HEK293 (cell line): ENCODE data around the gene ABHD14A.

ENCODE experiments used
- CTCF ChIA-PET: fragments of 350-600 bp; formaldehyde crosslinking; extraction: SDS; loops from one replicate; lab custom pipeline; 2021; ENCODE audit warnings: antibody characterized with exemption; lab: Yijun Ruan, JAX
- POLR2A ChIA-PET: fragments of 300-600 bp; formaldehyde crosslinking; extraction: SDS; loops from one replicate; lab custom pipeline; 2020; ENCODE audit warnings: antibody characterized with exemption, inconsistent platforms; lab: Yijun Ruan, JAX
- H3K27ac ChIP-seq: fragments of 200-500 bp; sonication (Bioruptor generic); 2 replicates; pipeline ENCODE4 v1.5.1; 2014; ENCODE audit warnings: low read depth, low read length, control low read depth, inconsistent platforms; ENCODE audit errors: extremely low read depth
- H3K36me3 ChIP-seq, 2 experiments: fragments of 200-500 bp in 1 of 2; sonication (Bioruptor generic) in 1 of 2; 1 replicate in 1 of 2; 2 replicates in 1 of 2; pipeline ENCODE4 v1.5.1; 2014 to 2017; ENCODE audit warnings: inconsistent platforms in 2 of 2, low read length in 2 of 2; ENCODE audit not compliant: control insufficient read depth in 2 of 2, insufficient read depth in 1 of 2
- H3K4me1 ChIP-seq: fragments of 200-500 bp; sonication (Bioruptor generic); 2 replicates; pipeline ENCODE4 v1.5.1; 2014; ENCODE audit warnings: mild to moderate bottlenecking, low read length, inconsistent platforms; ENCODE audit not compliant: control insufficient read depth, insufficient read depth
- H3K4me3 ChIP-seq: 2 replicates; pipeline ENCODE4 v1.5.1; 2011; ENCODE audit warnings: low read depth, mild to moderate bottlenecking, control low read depth, low read length, moderate library complexity
- H3K9me3 ChIP-seq: fragments of 200-500 bp; sonication (Bioruptor generic); 2 replicates; pipeline ENCODE4 v1.5.1; 2014; ENCODE audit warnings: low read depth, low read length, inconsistent platforms; ENCODE audit not compliant: control insufficient read depth, insufficient read depth
- KLF8 ChIP-seq: fragments of 450-650 bp; formaldehyde crosslinking; IDR thresholded peaks from 2 replicates; pipeline ENCODE4 v1.5.1; 2016; ENCODE audit warnings: missing biosample characterization, missing genetic modification characterization
- REPIN1 ChIP-seq: fragments of 450-650 bp; formaldehyde crosslinking; IDR thresholded peaks from 2 replicates; pipeline ENCODE4 v1.5.1; 2017; ENCODE audit warnings: missing biosample characterization, missing genetic modification characterization, low read depth
- YY2 ChIP-seq: fragments of 450-650 bp; formaldehyde crosslinking; IDR thresholded peaks from 2 replicates; pipeline ENCODE4 v1.5.1; 2016; ENCODE audit warnings: missing biosample characterization, missing genetic modification characterization
- ZBTB17 ChIP-seq: fragments of 450-650 bp; formaldehyde crosslinking; IDR thresholded peaks from 2 replicates; pipeline ENCODE4 v1.5.1; 2016; ENCODE audit warnings: missing biosample characterization, missing genetic modification characterization
- ZEB2 ChIP-seq: fragments of 450-650 bp; formaldehyde crosslinking; IDR thresholded peaks from 2 replicates; pipeline ENCODE4 v1.5.1; 2016; ENCODE audit warnings: missing biosample characterization, missing genetic modification characterization
- ZNF132 ChIP-seq: fragments of 450-650 bp; formaldehyde crosslinking; IDR thresholded peaks from 2 replicates; pipeline ENCODE4 v1.5.1; 2017; ENCODE audit warnings: missing biosample characterization, missing genetic modification characterization, borderline replicate concordance
- ZNF239 ChIP-seq: fragments of 450-650 bp; formaldehyde crosslinking; IDR thresholded peaks from 2 replicates; pipeline ENCODE4 v1.5.1; 2016; ENCODE audit warnings: missing biosample characterization, missing genetic modification characterization
- ZNF354C ChIP-seq: fragments of 450-650 bp; formaldehyde crosslinking; IDR thresholded peaks from 2 replicates; pipeline ENCODE4 v1.5.1; 2016; ENCODE audit warnings: missing biosample characterization, missing genetic modification characterization, low read depth, borderline replicate concordance
- ZNF366 ChIP-seq: fragments of 450-650 bp; formaldehyde crosslinking; conservative IDR thresholded peaks from 2 replicates; pipeline ENCODE4 v1.5.1; 2016; ENCODE audit warnings: missing biosample characterization, missing genetic modification characterization
- ZNF37A ChIP-seq: fragments of 450-650 bp; IDR thresholded peaks from 2 replicates; pipeline ENCODE4 v1.5.1; 2018; ENCODE audit warnings: missing biosample characterization, missing genetic modification characterization
- ZNF48 ChIP-seq: fragments of 450-650 bp; formaldehyde crosslinking; IDR thresholded peaks from 2 replicates; pipeline ENCODE4 v1.5.1; 2016; ENCODE audit warnings: missing biosample characterization, missing genetic modification characterization
- ZNF529 ChIP-seq: fragments of 450-650 bp; formaldehyde crosslinking; IDR thresholded peaks from 2 replicates; pipeline ENCODE4 v1.5.1; 2017; ENCODE audit warnings: missing genetic modification characterization, missing biosample characterization; ENCODE audit not compliant: insufficient replicate concordance
- ZNF600 ChIP-seq: fragments of 450-650 bp; formaldehyde crosslinking; IDR thresholded peaks from 2 replicates; pipeline ENCODE4 v1.5.1; 2016; ENCODE audit warnings: missing biosample characterization, missing genetic modification characterization
- ZNF610 ChIP-seq: fragments of 450-650 bp; formaldehyde crosslinking; IDR thresholded peaks from 2 replicates; pipeline ENCODE4 v1.5.1; 2016; ENCODE audit warnings: missing biosample characterization, missing genetic modification characterization, borderline replicate concordance
- ZNF664 ChIP-seq: fragments of 450-650 bp; formaldehyde crosslinking; IDR thresholded peaks from 2 replicates; pipeline ENCODE4 v1.5.1; 2016; ENCODE audit warnings: missing biosample characterization, missing genetic modification characterization
- ZNF747 ChIP-seq: fragments of 450-650 bp; formaldehyde crosslinking; IDR thresholded peaks from 2 replicates; pipeline ENCODE4 v1.5.1; 2016; ENCODE audit warnings: missing biosample characterization, missing genetic modification characterization
- ZSCAN16 ChIP-seq: fragments of 450-650 bp; formaldehyde crosslinking; IDR thresholded peaks from 2 replicates; pipeline ENCODE4 v1.5.1; 2016; ENCODE audit warnings: missing biosample characterization, missing genetic modification characterization
- TF ChIP-seq, protein P1 (sequence below): fragments of 450-650 bp; formaldehyde crosslinking; IDR thresholded peaks from 2 replicates; pipeline ENCODE4 v1.5.1; 2016; ENCODE audit warnings: missing biosample characterization, missing genetic modification characterization
- TF ChIP-seq, protein P2 (sequence below): fragments of 450-650 bp; formaldehyde crosslinking; IDR thresholded peaks from 2 replicates; pipeline ENCODE4 v1.5.1; 2016; ENCODE audit warnings: missing biosample characterization, missing genetic modification characterization
- TF ChIP-seq, protein P3 (sequence below): fragments of 450-650 bp; formaldehyde crosslinking; IDR thresholded peaks from 2 replicates; pipeline ENCODE4 v1.5.1; 2017; ENCODE audit warnings: missing biosample characterization, missing genetic modification characterization
- TF ChIP-seq, protein P4 (sequence below): fragments of 450-650 bp; formaldehyde crosslinking; IDR thresholded peaks from 2 replicates; pipeline ENCODE4 v1.5.1; 2016; ENCODE audit warnings: missing biosample characterization, missing genetic modification characterization, borderline replicate concordance
- TF ChIP-seq, protein P5 (sequence below): fragments of 450-650 bp; formaldehyde crosslinking; optimal IDR thresholded peaks from 2 replicates; pipeline ENCODE3; 2016; ENCODE audit warnings: missing biosample characterization, mild to moderate bottlenecking, missing genetic modification characterization
- TF ChIP-seq, protein P6 (sequence below): fragments of 450-650 bp; formaldehyde crosslinking; IDR thresholded peaks from 2 replicates; pipeline ENCODE4 v1.5.1; 2017; ENCODE audit warnings: missing biosample characterization, mild to moderate bottlenecking, missing genetic modification characterization, moderate library complexity

ABHD14A gene

DNA sequence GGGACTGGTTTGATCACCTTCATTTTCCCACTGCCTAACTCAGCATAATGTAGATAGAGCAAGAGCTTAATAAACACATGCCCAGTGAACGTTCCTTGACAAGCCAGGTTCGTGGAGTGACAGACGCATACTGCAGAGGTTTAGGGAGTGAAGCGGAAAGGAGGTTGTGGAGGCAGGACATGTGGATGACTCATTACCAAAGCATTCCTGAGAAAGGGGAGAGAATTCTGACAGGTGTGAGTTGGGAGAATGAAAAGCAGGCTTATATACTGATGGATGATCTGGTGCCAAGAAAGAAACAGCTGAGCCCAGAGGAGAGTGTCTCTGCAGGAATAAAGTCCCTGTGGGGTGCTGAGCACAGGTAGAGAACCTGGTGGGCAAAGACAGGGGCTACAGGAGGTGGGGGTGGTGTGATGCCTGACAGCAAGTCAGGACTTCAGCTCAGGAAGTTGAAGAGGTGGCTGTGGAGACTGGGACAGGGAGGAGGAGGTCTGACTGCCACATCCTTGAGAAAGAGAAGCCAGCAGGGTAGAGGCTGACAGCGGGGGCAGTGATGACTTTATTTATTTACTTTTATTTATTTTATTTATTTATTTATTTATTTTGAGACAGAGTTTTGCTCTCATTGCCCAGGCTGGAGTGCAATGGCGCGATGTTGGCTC lies 23.2 kb downstream of the ABHD14A start (continued):
- TF ChIP-seq, protein P1, sequence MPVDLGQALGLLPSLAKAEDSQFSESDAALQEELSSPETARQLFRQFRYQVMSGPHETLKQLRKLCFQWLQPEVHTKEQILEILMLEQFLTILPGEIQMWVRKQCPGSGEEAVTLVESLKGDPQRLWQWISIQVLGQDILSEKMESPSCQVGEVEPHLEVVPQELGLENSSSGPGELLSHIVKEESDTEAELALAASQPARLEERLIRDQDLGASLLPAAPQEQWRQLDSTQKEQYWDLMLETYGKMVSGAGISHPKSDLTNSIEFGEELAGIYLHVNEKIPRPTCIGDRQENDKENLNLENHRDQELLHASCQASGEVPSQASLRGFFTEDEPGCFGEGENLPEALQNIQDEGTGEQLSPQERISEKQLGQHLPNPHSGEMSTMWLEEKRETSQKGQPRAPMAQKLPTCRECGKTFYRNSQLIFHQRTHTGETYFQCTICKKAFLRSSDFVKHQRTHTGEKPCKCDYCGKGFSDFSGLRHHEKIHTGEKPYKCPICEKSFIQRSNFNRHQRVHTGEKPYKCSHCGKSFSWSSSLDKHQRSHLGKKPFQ (tag by site-specific recombination), result no peak
- TF ChIP-seq ZNF354C (tag by site-specific recombination) (no peak), ZBTB17 (tag by site-specific recombination) (peak; percentile 57), ZNF664 (no peak), ZNF37A (tag by site-specific recombination) (no peak), ZNF610 (tag by site-specific recombination) (no peak), ZNF529 (tag by site-specific recombination) (no peak), REPIN1 (tag by site-specific recombination) (no peak), ZNF747 (tag by site-specific recombination) (no peak), ZNF132 (tag by site-specific recombination) (no peak), ZNF366 (0 out of 2 replicates have a peak, but pooled peaks have one; percentile 16), ZNF239 (tag by site-specific recombination) (no peak), YY2 (tag by site-specific recombination) (no peak), ZSCAN16 (tag by site-specific recombination) (no peak), KLF8 (tag by site-specific recombination) (peak; percentile 36; the same call in 1 of the 2 replicates)
- TF ChIP-seq, protein P2, sequence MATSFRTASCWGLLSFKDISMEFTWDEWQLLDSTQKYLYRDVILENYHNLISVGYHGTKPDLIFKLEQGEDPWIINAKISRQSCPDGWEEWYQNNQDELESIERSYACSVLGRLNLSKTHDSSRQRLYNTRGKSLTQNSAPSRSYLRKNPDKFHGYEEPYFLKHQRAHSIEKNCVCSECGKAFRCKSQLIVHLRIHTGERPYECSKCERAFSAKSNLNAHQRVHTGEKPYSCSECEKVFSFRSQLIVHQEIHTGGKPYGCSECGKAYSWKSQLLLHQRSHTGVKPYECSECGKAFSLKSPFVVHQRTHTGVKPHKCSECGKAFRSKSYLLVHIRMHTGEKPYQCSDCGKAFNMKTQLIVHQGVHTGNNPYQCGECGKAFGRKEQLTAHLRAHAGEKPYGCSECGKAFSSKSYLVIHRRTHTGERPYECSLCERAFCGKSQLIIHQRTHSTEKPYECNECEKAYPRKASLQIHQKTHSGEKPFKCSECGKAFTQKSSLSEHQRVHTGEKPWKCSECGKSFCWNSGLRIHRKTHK, result no peak
- TF ChIP-seq, protein P3, sequence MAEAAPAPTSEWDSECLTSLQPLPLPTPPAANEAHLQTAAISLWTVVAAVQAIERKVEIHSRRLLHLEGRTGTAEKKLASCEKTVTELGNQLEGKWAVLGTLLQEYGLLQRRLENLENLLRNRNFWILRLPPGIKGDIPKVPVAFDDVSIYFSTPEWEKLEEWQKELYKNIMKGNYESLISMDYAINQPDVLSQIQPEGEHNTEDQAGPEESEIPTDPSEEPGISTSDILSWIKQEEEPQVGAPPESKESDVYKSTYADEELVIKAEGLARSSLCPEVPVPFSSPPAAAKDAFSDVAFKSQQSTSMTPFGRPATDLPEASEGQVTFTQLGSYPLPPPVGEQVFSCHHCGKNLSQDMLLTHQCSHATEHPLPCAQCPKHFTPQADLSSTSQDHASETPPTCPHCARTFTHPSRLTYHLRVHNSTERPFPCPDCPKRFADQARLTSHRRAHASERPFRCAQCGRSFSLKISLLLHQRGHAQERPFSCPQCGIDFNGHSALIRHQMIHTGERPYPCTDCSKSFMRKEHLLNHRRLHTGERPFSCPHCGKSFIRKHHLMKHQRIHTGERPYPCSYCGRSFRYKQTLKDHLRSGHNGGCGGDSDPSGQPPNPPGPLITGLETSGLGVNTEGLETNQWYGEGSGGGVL (tag by site-specific recombination), result peak; percentile 24; the same call in 1 of the 2 replicates

DNA sequence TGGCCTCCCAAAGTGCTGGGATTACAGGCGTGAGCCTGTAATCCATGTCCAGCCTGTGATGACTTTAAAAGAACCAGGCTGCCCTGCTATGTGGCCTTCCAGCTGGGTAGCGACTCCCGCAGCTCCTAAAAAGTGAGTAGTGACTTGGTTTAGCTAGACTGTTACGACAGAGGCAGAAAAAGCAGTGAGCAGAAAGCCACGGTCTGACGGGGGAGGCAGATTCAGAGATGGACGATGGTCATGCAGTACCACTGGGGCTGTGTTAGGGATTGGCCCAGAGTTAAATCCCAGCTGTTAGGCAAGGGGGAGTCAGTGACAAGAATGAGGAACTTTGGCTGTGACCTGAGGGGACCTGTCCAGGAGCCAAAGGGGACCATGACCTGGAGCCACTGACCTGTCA lies 23.9 kb downstream of the ABHD14A start:
- CTCF ChIA-PET, result interaction anchor here (0.6 to 1.7 kb wide), 6 partner anchors 48 to 146 kb away, joined by 3 to 7 read pairs (median 4); partner anchors contain the start of genes PARP3 and RRP9
- POLR2A ChIA-PET, result interaction anchor here (1.0 kb wide), 1 partner anchor 53 kb away, joined by 3 read pairs; no protein-coding TSS in a partner anchor
- Histone ChIP-seq H3K36me3 (peaks cover 0 to 18% of the 10 kb centered on the region in 2 experiments; a peak in 1 of 3 replicates), H3K27ac (no peak overlapping the region), H3K4me1 (no peaks in the 10 kb centered on the region), H3K4me3 (no peak overlapping the region), H3K9me3 (no peaks in the 10 kb centered on the region)
- TF ChIP-seq, protein P4, sequence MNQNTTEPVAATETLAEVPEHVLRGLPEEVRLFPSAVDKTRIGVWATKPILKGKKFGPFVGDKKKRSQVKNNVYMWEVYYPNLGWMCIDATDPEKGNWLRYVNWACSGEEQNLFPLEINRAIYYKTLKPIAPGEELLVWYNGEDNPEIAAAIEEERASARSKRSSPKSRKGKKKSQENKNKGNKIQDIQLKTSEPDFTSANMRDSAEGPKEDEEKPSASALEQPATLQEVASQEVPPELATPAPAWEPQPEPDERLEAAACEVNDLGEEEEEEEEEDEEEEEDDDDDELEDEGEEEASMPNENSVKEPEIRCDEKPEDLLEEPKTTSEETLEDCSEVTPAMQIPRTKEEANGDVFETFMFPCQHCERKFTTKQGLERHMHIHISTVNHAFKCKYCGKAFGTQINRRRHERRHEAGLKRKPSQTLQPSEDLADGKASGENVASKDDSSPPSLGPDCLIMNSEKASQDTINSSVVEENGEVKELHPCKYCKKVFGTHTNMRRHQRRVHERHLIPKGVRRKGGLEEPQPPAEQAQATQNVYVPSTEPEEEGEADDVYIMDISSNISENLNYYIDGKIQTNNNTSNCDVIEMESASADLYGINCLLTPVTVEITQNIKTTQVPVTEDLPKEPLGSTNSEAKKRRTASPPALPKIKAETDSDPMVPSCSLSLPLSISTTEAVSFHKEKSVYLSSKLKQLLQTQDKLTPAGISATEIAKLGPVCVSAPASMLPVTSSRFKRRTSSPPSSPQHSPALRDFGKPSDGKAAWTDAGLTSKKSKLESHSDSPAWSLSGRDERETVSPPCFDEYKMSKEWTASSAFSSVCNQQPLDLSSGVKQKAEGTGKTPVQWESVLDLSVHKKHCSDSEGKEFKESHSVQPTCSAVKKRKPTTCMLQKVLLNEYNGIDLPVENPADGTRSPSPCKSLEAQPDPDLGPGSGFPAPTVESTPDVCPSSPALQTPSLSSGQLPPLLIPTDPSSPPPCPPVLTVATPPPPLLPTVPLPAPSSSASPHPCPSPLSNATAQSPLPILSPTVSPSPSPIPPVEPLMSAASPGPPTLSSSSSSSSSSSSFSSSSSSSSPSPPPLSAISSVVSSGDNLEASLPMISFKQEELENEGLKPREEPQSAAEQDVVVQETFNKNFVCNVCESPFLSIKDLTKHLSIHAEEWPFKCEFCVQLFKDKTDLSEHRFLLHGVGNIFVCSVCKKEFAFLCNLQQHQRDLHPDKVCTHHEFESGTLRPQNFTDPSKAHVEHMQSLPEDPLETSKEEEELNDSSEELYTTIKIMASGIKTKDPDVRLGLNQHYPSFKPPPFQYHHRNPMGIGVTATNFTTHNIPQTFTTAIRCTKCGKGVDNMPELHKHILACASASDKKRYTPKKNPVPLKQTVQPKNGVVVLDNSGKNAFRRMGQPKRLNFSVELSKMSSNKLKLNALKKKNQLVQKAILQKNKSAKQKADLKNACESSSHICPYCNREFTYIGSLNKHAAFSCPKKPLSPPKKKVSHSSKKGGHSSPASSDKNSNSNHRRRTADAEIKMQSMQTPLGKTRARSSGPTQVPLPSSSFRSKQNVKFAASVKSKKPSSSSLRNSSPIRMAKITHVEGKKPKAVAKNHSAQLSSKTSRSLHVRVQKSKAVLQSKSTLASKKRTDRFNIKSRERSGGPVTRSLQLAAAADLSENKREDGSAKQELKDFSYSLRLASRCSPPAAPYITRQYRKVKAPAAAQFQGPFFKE (tag by site-specific recombination), result no peak
- no peak for TF ChIP-seq ZNF48 (tag by site-specific recombination)
- TF ChIP-seq, protein P5, sequence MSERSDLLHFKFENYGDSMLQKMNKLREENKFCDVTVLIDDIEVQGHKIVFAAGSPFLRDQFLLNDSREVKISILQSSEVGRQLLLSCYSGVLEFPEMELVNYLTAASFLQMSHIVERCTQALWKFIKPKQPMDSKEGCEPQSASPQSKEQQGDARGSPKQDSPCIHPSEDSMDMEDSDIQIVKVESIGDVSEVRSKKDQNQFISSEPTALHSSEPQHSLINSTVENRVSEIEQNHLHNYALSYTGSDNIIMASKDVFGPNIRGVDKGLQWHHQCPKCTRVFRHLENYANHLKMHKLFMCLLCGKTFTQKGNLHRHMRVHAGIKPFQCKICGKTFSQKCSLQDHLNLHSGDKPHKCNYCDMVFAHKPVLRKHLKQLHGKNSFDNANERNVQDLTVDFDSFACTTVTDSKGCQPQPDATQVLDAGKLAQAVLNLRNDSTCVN, result no peak
- TF ChIP-seq ZEB2 (tag by site-specific recombination), result no peak
- no peak for TF ChIP-seq ZNF600 (tag by site-specific recombination)
- TF ChIP-seq, protein P6, sequence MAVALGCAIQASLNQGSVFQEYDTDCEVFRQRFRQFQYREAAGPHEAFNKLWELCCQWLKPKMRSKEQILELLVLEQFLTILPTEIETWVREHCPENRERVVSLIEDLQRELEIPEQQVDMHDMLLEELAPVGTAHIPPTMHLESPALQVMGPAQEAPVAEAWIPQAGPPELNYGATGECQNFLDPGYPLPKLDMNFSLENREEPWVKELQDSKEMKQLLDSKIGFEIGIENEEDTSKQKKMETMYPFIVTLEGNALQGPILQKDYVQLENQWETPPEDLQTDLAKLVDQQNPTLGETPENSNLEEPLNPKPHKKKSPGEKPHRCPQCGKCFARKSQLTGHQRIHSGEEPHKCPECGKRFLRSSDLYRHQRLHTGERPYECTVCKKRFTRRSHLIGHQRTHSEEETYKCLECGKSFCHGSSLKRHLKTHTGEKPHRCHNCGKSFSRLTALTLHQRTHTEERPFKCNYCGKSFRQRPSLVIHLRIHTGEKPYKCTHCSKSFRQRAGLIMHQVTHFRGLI (tag by site-specific recombination), result no peak
